H1 (cell line): ENCODE data around the gene ANKRD29. TPM values are rescaled to one million over a fixed set of nuclear protein-coding genes. Genes with fewer than 3 reads are reported as not detected.

Source experiments
- ASH2L ChIP-seq: fragments of 200-600, 300-600 bp; sonication (generic); IDR thresholded peaks from one replicate; pipeline ENCODE4 v1.7.1; 2017; ENCODE audit warnings: low read length
- BACH1 ChIP-seq: IDR thresholded peaks from 2 replicates; pipeline ENCODE4 v1.6.1; 2012; ENCODE audit warnings: low read length, improper control_type of control experiment
- CHD7 ChIP-seq: fragments of 300-600 bp; sonication (generic); IDR thresholded peaks from 2 replicates; pipeline ENCODE4 v1.7.1; 2012; ENCODE audit warnings: low read length, moderate library complexity, mild to moderate bottlenecking, inconsistent platforms; ENCODE audit not compliant: insufficient replicate concordance
- CTBP2 ChIP-seq: IDR thresholded peaks from 2 replicates; pipeline ENCODE4 v1.7.0; 2011; ENCODE audit warnings: borderline replicate concordance, mild to moderate bottlenecking, moderate library complexity, mixed read lengths, low read length; ENCODE audit not compliant: insufficient read depth, insufficient read length
- EP300 ChIP-seq, 2 experiments: IDR thresholded peaks; 1 replicate in 1 of 2; 2 replicates in 1 of 2; pipeline ENCODE4 v1.6.1; 2011 to 2012; ENCODE audit warnings: low read depth in 2 of 2, low read length in 2 of 2, mild to moderate bottlenecking in 2 of 2, borderline replicate concordance in 1 of 2, inconsistent platforms in 1 of 2, moderate library complexity in 1 of 2
- KDM5A ChIP-seq: fragments of 200-600 bp; IDR thresholded peaks from 2 replicates; pipeline ENCODE4 v1.7.1; 2012; ENCODE audit warnings: mild to moderate bottlenecking, low read length, inconsistent platforms, mixed read lengths
- ZNF274 ChIP-seq: IDR thresholded peaks from 2 replicates; pipeline ENCODE4 v1.7.0; 2012; ENCODE audit warnings: low read length, borderline replicate concordance; ENCODE audit errors: extremely low read depth
- polyA plus RNA-seq, 7 experiments: library from polyadenylated mRNA; depleted of rRNA in 3 of 7; stranded (reverse) in 5 of 7; unstranded in 2 of 7; fragments of >200 nt in 5 of 7; fragments of 200-250 nt in 2 of 7; gene quantifications; 1 replicate in 5 of 7; 2 replicates in 1 of 7; 4 replicates in 1 of 7; pipeline versions ENCODE4 v1.2.1 to v1.2.3, GENCODE V29; 2011 to 2013; ENCODE audit warnings: missing spikeins in 2 of 7, mixed read lengths in 2 of 7
- total RNA-seq: library from RNA; stranded (reverse); fragmentation: NEBNext Ultra II Directional; extraction: Animal tissue kit (Norgen Biotek cat#: 25700); gene quantifications from 2 replicates; pipeline ENCODE4 v1.2.1, GENCODE V29; 2021

The ANKRD29 gene
- total and polyA plus RNA-seq, 2 of the 8 experiments (the other 6 are each of a cell fraction or from before 2014, with no cell fraction given), result 3.0 to 7.3 TPM

- no peak for TF ChIP-seq CHD7
- no peak for TF ChIP-seq ZNF274
- TF ChIP-seq CTBP2, result no peak
- TF ChIP-seq EP300 (IDR thresholded peaks at IDR 0.05; ENCODE audit: borderline replicate concordance in 1 of 2, low read depth in 2 of 2, low read length in 2 of 2), result no peak
- no peak for TF ChIP-seq KDM5A
- TF ChIP-seq ASH2L, result no peak
- no peak for TF ChIP-seq BACH1
Measured at GRCh38 chr18:23711426-23711825, 48.7 kb upstream of the ANKRD29 start (continued).
